ENCODE data around the gene SRA1. TPM values are rescaled to one million over a fixed set of nuclear protein-coding genes. Genes with fewer than 3 reads are reported as not detected.
A peak's percentile ranks its signal among the peaks of the same experiment; 100 is the strongest.

Gene SRA1
- total and polyA plus RNA-seq, 8 donors: 7.0 to 29.7 (median 11.5) TPM

- no peak for FAIRE-seq
- TF ChIP-seq CTCF (IDR thresholded peaks at IDR 0.05): no peak
- peak overlapping the region in 2 of 4 donors; percentile 2 to 37 for H3K27ac ChIP-seq
- intact Hi-C loops (cut with DNase I): no loop called here
- no peaks in the 10 kb centered on the region for H3K4me1 ChIP-seq
- no peaks in the 10 kb centered on the region for H3K27me3 ChIP-seq
- no peaks in the 10 kb centered on the region for H3K9me3 ChIP-seq
- H3K36me3 ChIP-seq: no peaks in the 10 kb centered on the region
- 93 to 95% methylated on average over 7 of the region's 7 CpGs for WGBS, 2 donors
- DNase-seq: no peak
- no peak overlapping the region for H3K4me3 ChIP-seq
- ATAC-seq: no peak
Observed at GRCh38 chr5:140573683-140574082, 16.4 kb upstream of the SRA1 start.

GRCh38 chr5:140571105-140571504 is 13.8 kb upstream of the SRA1 start:
- DNase-seq: no peak
- Histone ChIP-seq H3K36me3 (peaks cover 0 to 10% (median 9%) of the 10 kb centered on the region in 3 donors), H3K4me1 (no peaks in the 10 kb centered on the region), H3K27me3 (no peaks in the 10 kb centered on the region), H3K27ac (no peak overlapping the region), H3K4me3 (no peak overlapping the region), H3K9me3 (no peaks in the 10 kb centered on the region)
- intact Hi-C loops (cut with DNase I): no loop called here
- 75 to 85% methylated on average over 5 of the region's 5 CpGs for WGBS, 2 donors
- no peak for FAIRE-seq
- no peak for ATAC-seq
- TF ChIP-seq CTCF (IDR thresholded peaks at IDR 0.05): no peak

GRCh38 chr5:140570488-140570887 is 13.2 kb upstream of the SRA1 start:
- no peaks in the 10 kb centered on the region for H3K27me3 ChIP-seq
- ATAC-seq: no peak
- H3K4me1 ChIP-seq: peaks cover 0 to 4% (median 4%) of the 10 kb centered on the region in 3 donors
- no peak for DNase-seq
- no peak for TF ChIP-seq CTCF (IDR thresholded peaks at IDR 0.05)
- H3K4me3 ChIP-seq: no peak overlapping the region
- H3K9me3 ChIP-seq: no peaks in the 10 kb centered on the region
- no peak for FAIRE-seq
- peaks cover 0 to 10% (median 9%) of the 10 kb centered on the region in 3 donors for H3K36me3 ChIP-seq
- 99 to 100% methylated on average over 1 of the region's 1 CpG for WGBS, 2 donors
- intact Hi-C loops (cut with DNase I): no loop called here
- H3K27ac ChIP-seq: no peak overlapping the region

- no peak for TF ChIP-seq CTCF (IDR thresholded peaks at IDR 0.05)
- intact Hi-C loops (cut with DNase I): no loop called here
- peaks cover 0 to 10% (median 9%) of the 10 kb centered on the region in 3 donors for H3K36me3 ChIP-seq
- no peak for DNase-seq
- no peak overlapping the region for H3K27ac ChIP-seq
- WGBS, 2 donors: 85 to 89% methylated on average over 4 of the region's 4 CpGs
- peaks cover 0 to 6% (median 5%) of the 10 kb centered on the region in 3 donors for H3K4me1 ChIP-seq
- ATAC-seq: no peak
- no peaks in the 10 kb centered on the region for H3K9me3 ChIP-seq
- no peak for FAIRE-seq
- no peak overlapping the region for H3K4me3 ChIP-seq
- H3K27me3 ChIP-seq: no peaks in the 10 kb centered on the region
Observed at GRCh38 chr5:140570058-140570457, 12.8 kb upstream of the SRA1 start.

- no peaks in the 10 kb centered on the region for H3K27me3 ChIP-seq
- DNase-seq (no peak), FAIRE-seq (no peak), ATAC-seq (no peak)
- 82 to 84% methylated on average over 4 of the region's 4 CpGs for WGBS, 2 donors
- no peak for TF ChIP-seq CTCF (IDR thresholded peaks at IDR 0.05)
- no peak overlapping the region for H3K4me3 ChIP-seq
- H3K4me1 ChIP-seq: peaks cover 0 to 6% (median 5%) of the 10 kb centered on the region in 3 donors
- H3K27ac ChIP-seq: peak overlapping the region in 1 of 4 donors; percentile 16
- no peaks in the 10 kb centered on the region for H3K9me3 ChIP-seq
- intact Hi-C loops (cut with DNase I): loop anchor here in 1 of 3 donors (10.0 kb wide), 1 partner anchor 66 kb away; the partner anchor contains the start of genes CD14 and TMCO6
- peaks cover 0 to 10% (median 9%) of the 10 kb centered on the region in 3 donors for H3K36me3 ChIP-seq
Observed at GRCh38 chr5:140569197-140569596, 11.9 kb upstream of the SRA1 start.

Measured in pancreas (tissue), 10 donors.